ENCODE data around the gene MRGPRF.

GRCh38 chr11:68999093-68999747 is 13.8 kb downstream of the MRGPRF start:
- TF ChIP-seq POLR2AphosphoS2 (conservative IDR thresholded peaks at IDR 0.05; ENCODE audit: low read length), result no peak
- no peak for TF ChIP-seq POLR2A (IDR thresholded peaks at IDR 0.05; ENCODE audit: low read length)
- no peak for TF ChIP-seq MYC (IDR thresholded peaks at IDR 0.05; ENCODE audit: borderline replicate concordance, low read length)
- no peak for TF ChIP-seq RCOR1 (IDR thresholded peaks at IDR 0.05; ENCODE audit: low read depth, low read length)
- TF ChIP-seq CEBPB (IDR thresholded peaks at IDR 0.05), result no peak
- no peak for TF ChIP-seq USF2 (IDR thresholded peaks at IDR 0.05)
